DND-41 (cell line): ENCODE data around the gene MAST4.

Source experiments
- ATAC-seq: fragments of 200-7000 bp; cut with Tn5 transposase; 3 replicates; pipeline ENCODE4 v1.9.1; 2021; ENCODE audit warnings: low read depth; ENCODE audit not compliant: insufficient read depth
- DNase-seq: peaks from one replicate; pipeline ENCODE4 v3.0.0-alpha.2; 2020
- H2AFZ ChIP-seq: 2 replicates; pipeline ENCODE4 v1.6.0; 2012; ENCODE audit warnings: low read depth, low read length
- H3K27ac ChIP-seq: 2 replicates; pipeline ENCODE4 v1.5.1; 2012; ENCODE audit warnings: low read length, inconsistent platforms
- H3K27me3 ChIP-seq: fragments of 200-600 bp; sonication (generic); 2 replicates; pipeline ENCODE4 v1.6.0; 2012; ENCODE audit warnings: low read length, mild to moderate bottlenecking, inconsistent platforms; ENCODE audit not compliant: insufficient read depth, poor library complexity
- H3K36me3 ChIP-seq: 2 replicates; pipeline ENCODE4 v1.5.1; 2012; ENCODE audit warnings: low read length, inconsistent platforms; ENCODE audit not compliant: insufficient read depth
- H3K4me1 ChIP-seq: 2 replicates; pipeline ENCODE4 v1.5.1; 2012; ENCODE audit warnings: mild to moderate bottlenecking, low read length; ENCODE audit not compliant: insufficient read depth
- H3K4me2 ChIP-seq: 2 replicates; pipeline ENCODE4 v1.6.0; 2012; ENCODE audit warnings: mild to moderate bottlenecking, moderate library complexity, low read length, inconsistent platforms; ENCODE audit not compliant: insufficient read depth
- H3K4me3 ChIP-seq, 2 experiments: fragments of 200-600 bp in 1 of 2; shearing (Covaris generic) in 1 of 2; 2 replicates each; pipeline ENCODE4 v1.5.1; 2012 to 2016; ENCODE audit warnings: inconsistent platforms in 2 of 2, low read length in 2 of 2, mild to moderate bottlenecking in 2 of 2, low read depth in 1 of 2, moderate library complexity in 1 of 2
- H3K79me2 ChIP-seq: 2 replicates; pipeline ENCODE4 v1.6.0; 2012; ENCODE audit warnings: low read length, inconsistent platforms; ENCODE audit not compliant: insufficient read depth
- H3K9ac ChIP-seq: 2 replicates; pipeline ENCODE4 v1.6.0; 2012; ENCODE audit warnings: low read depth, mild to moderate bottlenecking, inconsistent platforms, low read length, moderate library complexity
- H3K9me3 ChIP-seq: 2 replicates; pipeline ENCODE4 v1.5.1; 2012; ENCODE audit warnings: low read length, moderate library complexity, mild to moderate bottlenecking, inconsistent platforms; ENCODE audit not compliant: insufficient read depth, severe bottlenecking
- H4K20me1 ChIP-seq: 2 replicates; pipeline ENCODE4 v1.6.0; 2012; ENCODE audit warnings: low read length; ENCODE audit not compliant: insufficient read depth
- EZH2 ChIP-seq: IDR thresholded peaks from 3 replicates; pipeline ENCODE4 v1.6.1; 2012; ENCODE audit warnings: borderline replicate concordance, low read depth, mild to moderate bottlenecking, moderate library complexity, low read length, inconsistent platforms; ENCODE audit not compliant: severe bottlenecking
- TF ChIP-seq, protein P1 (sequence below): IDR thresholded peaks from 2 replicates; pipeline ENCODE4 v1.5.1; 2012; ENCODE audit warnings: borderline replicate concordance, low read length, moderate library complexity, mild to moderate bottlenecking; ENCODE audit not compliant: poor library complexity, severe bottlenecking; ENCODE audit errors: extremely low read depth

Gene MAST4

DNA sequence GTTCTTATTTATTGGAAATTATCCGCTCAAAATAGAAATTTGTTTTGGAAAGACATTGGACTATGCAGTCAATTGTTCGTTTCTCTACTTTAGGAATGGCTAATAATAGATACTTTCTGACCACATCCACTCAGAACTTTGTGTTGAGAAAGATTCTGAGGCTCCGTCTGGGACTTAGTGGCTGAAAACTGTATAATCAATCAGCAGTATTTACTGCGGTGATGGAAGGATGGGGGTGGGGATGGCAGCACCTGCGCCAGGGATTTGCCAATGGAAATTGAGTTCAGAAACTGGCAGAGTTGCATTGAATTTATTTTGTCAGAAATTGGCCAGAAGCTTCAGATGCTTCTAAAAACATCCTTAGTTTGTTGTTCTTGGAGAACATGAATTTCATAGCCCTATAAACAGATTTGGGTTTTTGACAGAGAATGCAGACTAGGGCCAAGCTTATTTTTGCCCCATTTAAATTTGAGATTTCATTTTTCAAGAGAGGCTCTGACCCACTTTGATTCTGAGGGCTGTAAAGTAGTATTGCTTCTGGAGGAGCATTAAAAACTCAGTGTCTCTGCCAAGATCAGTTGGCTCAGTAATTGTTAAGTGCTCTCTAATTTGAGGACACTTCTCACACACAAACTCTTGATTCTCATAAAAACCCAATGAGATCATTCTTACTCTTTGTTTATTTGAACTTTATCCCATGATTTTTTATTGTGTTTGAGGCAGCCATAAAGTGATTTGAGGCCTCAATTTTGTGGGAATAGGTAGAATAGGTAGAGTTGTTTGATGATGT lies 385.3 kb downstream of the MAST4 start:
- DNase-seq, result no peak
- no peaks in the 10 kb centered on the region for H3K27me3 ChIP-seq
- no peak for TF ChIP-seq EZH2
- TF ChIP-seq, protein P1, sequence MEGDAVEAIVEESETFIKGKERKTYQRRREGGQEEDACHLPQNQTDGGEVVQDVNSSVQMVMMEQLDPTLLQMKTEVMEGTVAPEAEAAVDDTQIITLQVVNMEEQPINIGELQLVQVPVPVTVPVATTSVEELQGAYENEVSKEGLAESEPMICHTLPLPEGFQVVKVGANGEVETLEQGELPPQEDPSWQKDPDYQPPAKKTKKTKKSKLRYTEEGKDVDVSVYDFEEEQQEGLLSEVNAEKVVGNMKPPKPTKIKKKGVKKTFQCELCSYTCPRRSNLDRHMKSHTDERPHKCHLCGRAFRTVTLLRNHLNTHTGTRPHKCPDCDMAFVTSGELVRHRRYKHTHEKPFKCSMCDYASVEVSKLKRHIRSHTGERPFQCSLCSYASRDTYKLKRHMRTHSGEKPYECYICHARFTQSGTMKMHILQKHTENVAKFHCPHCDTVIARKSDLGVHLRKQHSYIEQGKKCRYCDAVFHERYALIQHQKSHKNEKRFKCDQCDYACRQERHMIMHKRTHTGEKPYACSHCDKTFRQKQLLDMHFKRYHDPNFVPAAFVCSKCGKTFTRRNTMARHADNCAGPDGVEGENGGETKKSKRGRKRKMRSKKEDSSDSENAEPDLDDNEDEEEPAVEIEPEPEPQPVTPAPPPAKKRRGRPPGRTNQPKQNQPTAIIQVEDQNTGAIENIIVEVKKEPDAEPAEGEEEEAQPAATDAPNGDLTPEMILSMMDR, result no peak

DNA sequence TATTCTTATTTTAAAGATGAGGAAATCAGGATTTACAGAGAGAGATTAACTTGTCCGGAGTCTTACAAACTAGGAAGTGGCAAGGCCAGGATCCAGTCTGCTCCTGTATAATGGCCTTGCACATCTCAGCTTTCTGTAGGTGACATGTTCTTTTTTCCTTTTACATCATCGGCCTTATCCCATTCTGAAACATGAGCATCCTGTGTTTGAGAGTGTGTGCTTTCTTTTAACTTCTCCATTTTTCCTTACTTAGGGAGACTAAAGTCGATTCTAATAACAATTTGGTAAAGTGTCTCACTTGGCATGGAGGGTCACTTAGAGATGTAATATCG lies 385.8 kb downstream of the MAST4 start:
- H3K27ac ChIP-seq, result no peak overlapping the region
- H3K4me1 ChIP-seq, result peaks cover 4% of the 10 kb centered on the region
- no peaks in the 10 kb centered on the region for H3K9me3 ChIP-seq
- TF ChIP-seq, protein P1, result no peak
- no peak for TF ChIP-seq EZH2
- no peaks in the 10 kb centered on the region for H3K36me3 ChIP-seq
- H3K79me2 ChIP-seq, result no peaks in the 10 kb centered on the region
- ATAC-seq (no peak), DNase-seq (no peak)
- H4K20me1 ChIP-seq, result no peaks in the 10 kb centered on the region
- no peak overlapping the region for H3K9ac ChIP-seq
- no peak overlapping the region for H2AFZ ChIP-seq
- H3K4me2 ChIP-seq, result no peak overlapping the region
- H3K4me3 ChIP-seq, result no peak overlapping the region
- no peaks in the 10 kb centered on the region for H3K27me3 ChIP-seq

More for the DNA sequence above, 385.3 kb downstream of the MAST4 start:
- Histone ChIP-seq H3K27ac (no peak overlapping the region), H3K36me3 (no peaks in the 10 kb centered on the region), H3K4me2 (no peak overlapping the region), H3K9me3 (no peaks in the 10 kb centered on the region), H3K4me3 (no peak overlapping the region), H3K4me1 (peaks cover 4% of the 10 kb centered on the region), H3K9ac (no peak overlapping the region), H3K79me2 (no peaks in the 10 kb centered on the region), H4K20me1 (no peaks in the 10 kb centered on the region), H2AFZ (no peak overlapping the region)
- ATAC-seq, result no peak

DNA sequence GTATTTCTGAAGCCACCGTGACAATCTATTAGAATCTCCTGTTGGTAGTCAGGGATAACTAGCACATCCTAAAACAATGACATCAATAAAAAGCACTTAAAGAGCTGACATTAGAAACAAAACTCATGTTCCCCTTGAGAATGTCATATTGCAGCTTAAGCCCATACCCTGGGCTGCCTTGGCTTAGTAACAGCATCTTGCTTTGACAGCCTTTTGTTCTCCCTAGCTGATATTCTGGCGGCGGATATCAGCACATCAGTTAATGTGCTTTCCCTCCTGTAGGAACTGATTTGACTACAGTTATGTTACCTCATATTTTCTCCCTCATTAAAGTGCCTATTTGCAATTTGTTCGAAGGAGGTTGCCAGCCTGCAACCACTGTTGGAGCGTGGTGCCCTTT lies 386.3 kb downstream of the MAST4 start:
- TF ChIP-seq EZH2, result no peak
- TF ChIP-seq, protein P1, result no peak
- H3K9ac ChIP-seq, result no peak overlapping the region
- peaks cover 4% of the 10 kb centered on the region for H3K4me1 ChIP-seq
- no peaks in the 10 kb centered on the region for H3K36me3 ChIP-seq
- DNase-seq (no peak), ATAC-seq (no peak)
- no peaks in the 10 kb centered on the region for H3K27me3 ChIP-seq
- no peak overlapping the region for H2AFZ ChIP-seq
- no peak overlapping the region for H3K4me3 ChIP-seq
- H3K4me2 ChIP-seq, result no peak overlapping the region
- H3K79me2 ChIP-seq, result no peaks in the 10 kb centered on the region
- no peaks in the 10 kb centered on the region for H4K20me1 ChIP-seq
- H3K9me3 ChIP-seq, result no peaks in the 10 kb centered on the region
- no peak overlapping the region for H3K27ac ChIP-seq
